Type B pancreatic cell (in vitro differentiated cells): ENCODE data around the gene SIRPG. TPM values are rescaled to one million over a fixed set of nuclear protein-coding genes. Genes with fewer than 3 reads are reported as not detected.

Experiments
- DNase-seq: peaks from one replicate; pipeline ENCODE4 v3.0.0; 2021; ENCODE audit warnings: mixed read lengths; ENCODE audit not compliant: unreplicated experiment; ENCODE audit errors: extremely low spot score
- H3K27ac Mint-ChIP-seq: 2 replicates; pipeline ENCODE4 v1.8.0; 2021; ENCODE audit warnings: mild to moderate bottlenecking, mixed read lengths
- H3K27me3 Mint-ChIP-seq: 2 replicates; pipeline ENCODE4 v1.8.0; 2021; ENCODE audit warnings: mixed read lengths
- H3K36me3 Mint-ChIP-seq: 2 replicates; pipeline ENCODE4 v1.8.0; 2021; ENCODE audit warnings: mixed read lengths
- H3K4me1 Mint-ChIP-seq: one replicate; pipeline ENCODE4 v1.8.0; 2021; ENCODE audit warnings: mixed read lengths; ENCODE audit not compliant: unreplicated experiment
- H3K4me3 Mint-ChIP-seq: 2 replicates; pipeline ENCODE4 v1.8.0; 2021; ENCODE audit warnings: mild to moderate bottlenecking, mixed read lengths
- H3K9me3 Mint-ChIP-seq: 2 replicates; pipeline ENCODE4 v1.8.0; 2021; ENCODE audit warnings: mixed read lengths
- CTCF ChIP-seq: fragments of 200-600 bp; sonication (generic); conservative IDR thresholded peaks from 2 replicates; pipeline ENCODE4 v1.5.0; 2021; ENCODE audit warnings: antibody characterized with exemption, mild to moderate bottlenecking
- total RNA-seq: library from RNA; stranded (reverse); gene quantifications from 2 replicates; pipeline ENCODE4 v1.2.1, GENCODE V29; 2021; ENCODE audit warnings: low replicate concordance

The SIRPG gene
- total RNA-seq, 1 donor from 2014 or later, result not detected

GRCh38 chr20:1676650-1677049 lies 19.1 kb upstream of the SIRPG start:
- no peaks in the 10 kb centered on the region for H3K4me1 Mint-ChIP-seq
- H3K27me3 Mint-ChIP-seq, result peaks cover 21% of the 10 kb centered on the region
- no peaks in the 10 kb centered on the region for H3K36me3 Mint-ChIP-seq
- no peak for DNase-seq
- no peak overlapping the region for H3K4me3 Mint-ChIP-seq
- TF ChIP-seq CTCF, result no peak
- H3K27ac Mint-ChIP-seq, result no peak overlapping the region
- H3K9me3 Mint-ChIP-seq, result no peaks in the 10 kb centered on the region

GRCh38 chr20:1674990-1675780 lies 17.6 kb upstream of the SIRPG start:
- no peaks in the 10 kb centered on the region for H3K9me3 Mint-ChIP-seq
- H3K27ac Mint-ChIP-seq, result no peak overlapping the region
- H3K4me3 Mint-ChIP-seq, result no peak overlapping the region
- no peak for TF ChIP-seq CTCF
- no peaks in the 10 kb centered on the region for H3K4me1 Mint-ChIP-seq
- peaks cover 19% of the 10 kb centered on the region for H3K27me3 Mint-ChIP-seq
- no peak for DNase-seq
- H3K36me3 Mint-ChIP-seq, result no peaks in the 10 kb centered on the region

- no peak overlapping the region for H3K27ac Mint-ChIP-seq
- peaks cover 13% of the 10 kb centered on the region for H3K27me3 Mint-ChIP-seq
- no peak for DNase-seq
- no peaks in the 10 kb centered on the region for H3K36me3 Mint-ChIP-seq
- H3K9me3 Mint-ChIP-seq, result no peaks in the 10 kb centered on the region
- no peak for TF ChIP-seq CTCF
- H3K4me1 Mint-ChIP-seq, result peaks cover under 1% of the 10 kb centered on the region
- no peak overlapping the region for H3K4me3 Mint-ChIP-seq
These were observed 16.8 kb upstream of the SIRPG start for GRCh38 chr20:1674361-1674760.

GRCh38 chr20:1673424-1673823 lies 15.8 kb upstream of the SIRPG start:
- Mint-ChIP-seq H3K4me1 (peaks cover 3% of the 10 kb centered on the region), H3K36me3 (no peaks in the 10 kb centered on the region), H3K4me3 (no peak overlapping the region), H3K27ac (no peak overlapping the region), H3K9me3 (no peaks in the 10 kb centered on the region), H3K27me3 (peaks cover 12% of the 10 kb centered on the region)
- no peak for TF ChIP-seq CTCF
- DNase-seq, result no peak

GRCh38 chr20:1672728-1673127 lies 15.1 kb upstream of the SIRPG start:
- DNase-seq, result no peak
- Mint-ChIP-seq H3K9me3 (no peaks in the 10 kb centered on the region), H3K4me1 (peaks cover 3% of the 10 kb centered on the region), H3K4me3 (no peak overlapping the region), H3K27ac (no peak overlapping the region), H3K27me3 (peaks cover 8% of the 10 kb centered on the region), H3K36me3 (no peaks in the 10 kb centered on the region)
- no peak for TF ChIP-seq CTCF
